Measurements from ENCODE around the gene FHL3. TPM values are rescaled to one million over a fixed set of nuclear protein-coding genes. Genes with fewer than 3 reads are reported as not detected.

FHL3 gene
- total and polyA plus RNA-seq, 2 experiments from 2014 or later, result 28.3 to 49.0 TPM

DNA sequence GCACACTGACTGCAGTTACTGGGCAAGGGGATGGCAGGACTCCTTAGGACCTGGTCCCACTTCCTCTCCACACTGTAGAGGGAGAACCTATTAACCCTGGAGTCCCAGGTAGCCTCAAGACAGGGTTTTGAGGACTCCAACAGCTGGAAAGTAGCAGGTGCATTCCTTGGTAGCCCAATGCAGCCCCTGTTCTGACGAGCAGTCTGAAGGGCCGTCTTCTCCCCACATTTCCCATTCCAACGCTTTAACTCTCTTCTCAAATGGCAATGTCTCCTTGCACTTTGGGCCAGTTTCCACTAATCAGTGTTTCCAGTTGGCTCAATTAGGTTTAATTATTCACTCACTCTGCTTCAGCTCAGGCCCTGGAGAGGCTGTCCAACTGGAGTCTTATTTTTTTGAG is 49.6 kb downstream of the FHL3 start:
- Histone ChIP-seq H3K4me1 (ENCODE audit: insufficient read depth) (no peaks in the 10 kb centered on the region), H3K27me3 (ENCODE audit: insufficient read depth) (no peaks in the 10 kb centered on the region), H3K9me2 (ENCODE audit: insufficient read depth) (no peaks in the 10 kb centered on the region), H3K27ac (ENCODE audit: low read depth) (no peak overlapping the region), H3K4me2 (no peak overlapping the region), H3K79me2 (replicated peaks; ENCODE audit: insufficient read depth) (no peaks in the 10 kb centered on the region), H4K20me1 (replicated peaks; ENCODE audit: insufficient read depth) (0 out of 2 replicates have a peak, but pooled peaks cover 2% of the 10 kb centered on the region), H3K36me3 (ENCODE audit: insufficient read depth) (peaks cover 19% of the 10 kb centered on the region), H3K4me3 (no peak overlapping the region), H2AFZ (no peak overlapping the region), H3F3A (replicated peaks; ENCODE audit: low read depth) (no peaks in the 10 kb centered on the region)
- no peak overlapping the region for H3K4me3 Mint-ChIP-seq
- H3K36me3 Mint-ChIP-seq (ENCODE audit: low read depth), result peaks cover 37% of the 10 kb centered on the region
- peaks cover 4% of the 10 kb centered on the region; the same call in 2 of the 3 replicates for H3K4me1 Mint-ChIP-seq
- peaks cover 9% of the 10 kb centered on the region for H3K27me3 Mint-ChIP-seq (ENCODE audit: insufficient read depth, low read depth, poor library complexity)
- no peaks in the 10 kb centered on the region for H3K9me3 Mint-ChIP-seq
- ATAC-seq, result peak; percentile 27; the same call in 2 of the 3 replicates
- DNase-seq (ENCODE audit: low spot score), result no peak
- H3K27ac Mint-ChIP-seq, result no peak overlapping the region
- TF ChIP-seq, protein P1, sequence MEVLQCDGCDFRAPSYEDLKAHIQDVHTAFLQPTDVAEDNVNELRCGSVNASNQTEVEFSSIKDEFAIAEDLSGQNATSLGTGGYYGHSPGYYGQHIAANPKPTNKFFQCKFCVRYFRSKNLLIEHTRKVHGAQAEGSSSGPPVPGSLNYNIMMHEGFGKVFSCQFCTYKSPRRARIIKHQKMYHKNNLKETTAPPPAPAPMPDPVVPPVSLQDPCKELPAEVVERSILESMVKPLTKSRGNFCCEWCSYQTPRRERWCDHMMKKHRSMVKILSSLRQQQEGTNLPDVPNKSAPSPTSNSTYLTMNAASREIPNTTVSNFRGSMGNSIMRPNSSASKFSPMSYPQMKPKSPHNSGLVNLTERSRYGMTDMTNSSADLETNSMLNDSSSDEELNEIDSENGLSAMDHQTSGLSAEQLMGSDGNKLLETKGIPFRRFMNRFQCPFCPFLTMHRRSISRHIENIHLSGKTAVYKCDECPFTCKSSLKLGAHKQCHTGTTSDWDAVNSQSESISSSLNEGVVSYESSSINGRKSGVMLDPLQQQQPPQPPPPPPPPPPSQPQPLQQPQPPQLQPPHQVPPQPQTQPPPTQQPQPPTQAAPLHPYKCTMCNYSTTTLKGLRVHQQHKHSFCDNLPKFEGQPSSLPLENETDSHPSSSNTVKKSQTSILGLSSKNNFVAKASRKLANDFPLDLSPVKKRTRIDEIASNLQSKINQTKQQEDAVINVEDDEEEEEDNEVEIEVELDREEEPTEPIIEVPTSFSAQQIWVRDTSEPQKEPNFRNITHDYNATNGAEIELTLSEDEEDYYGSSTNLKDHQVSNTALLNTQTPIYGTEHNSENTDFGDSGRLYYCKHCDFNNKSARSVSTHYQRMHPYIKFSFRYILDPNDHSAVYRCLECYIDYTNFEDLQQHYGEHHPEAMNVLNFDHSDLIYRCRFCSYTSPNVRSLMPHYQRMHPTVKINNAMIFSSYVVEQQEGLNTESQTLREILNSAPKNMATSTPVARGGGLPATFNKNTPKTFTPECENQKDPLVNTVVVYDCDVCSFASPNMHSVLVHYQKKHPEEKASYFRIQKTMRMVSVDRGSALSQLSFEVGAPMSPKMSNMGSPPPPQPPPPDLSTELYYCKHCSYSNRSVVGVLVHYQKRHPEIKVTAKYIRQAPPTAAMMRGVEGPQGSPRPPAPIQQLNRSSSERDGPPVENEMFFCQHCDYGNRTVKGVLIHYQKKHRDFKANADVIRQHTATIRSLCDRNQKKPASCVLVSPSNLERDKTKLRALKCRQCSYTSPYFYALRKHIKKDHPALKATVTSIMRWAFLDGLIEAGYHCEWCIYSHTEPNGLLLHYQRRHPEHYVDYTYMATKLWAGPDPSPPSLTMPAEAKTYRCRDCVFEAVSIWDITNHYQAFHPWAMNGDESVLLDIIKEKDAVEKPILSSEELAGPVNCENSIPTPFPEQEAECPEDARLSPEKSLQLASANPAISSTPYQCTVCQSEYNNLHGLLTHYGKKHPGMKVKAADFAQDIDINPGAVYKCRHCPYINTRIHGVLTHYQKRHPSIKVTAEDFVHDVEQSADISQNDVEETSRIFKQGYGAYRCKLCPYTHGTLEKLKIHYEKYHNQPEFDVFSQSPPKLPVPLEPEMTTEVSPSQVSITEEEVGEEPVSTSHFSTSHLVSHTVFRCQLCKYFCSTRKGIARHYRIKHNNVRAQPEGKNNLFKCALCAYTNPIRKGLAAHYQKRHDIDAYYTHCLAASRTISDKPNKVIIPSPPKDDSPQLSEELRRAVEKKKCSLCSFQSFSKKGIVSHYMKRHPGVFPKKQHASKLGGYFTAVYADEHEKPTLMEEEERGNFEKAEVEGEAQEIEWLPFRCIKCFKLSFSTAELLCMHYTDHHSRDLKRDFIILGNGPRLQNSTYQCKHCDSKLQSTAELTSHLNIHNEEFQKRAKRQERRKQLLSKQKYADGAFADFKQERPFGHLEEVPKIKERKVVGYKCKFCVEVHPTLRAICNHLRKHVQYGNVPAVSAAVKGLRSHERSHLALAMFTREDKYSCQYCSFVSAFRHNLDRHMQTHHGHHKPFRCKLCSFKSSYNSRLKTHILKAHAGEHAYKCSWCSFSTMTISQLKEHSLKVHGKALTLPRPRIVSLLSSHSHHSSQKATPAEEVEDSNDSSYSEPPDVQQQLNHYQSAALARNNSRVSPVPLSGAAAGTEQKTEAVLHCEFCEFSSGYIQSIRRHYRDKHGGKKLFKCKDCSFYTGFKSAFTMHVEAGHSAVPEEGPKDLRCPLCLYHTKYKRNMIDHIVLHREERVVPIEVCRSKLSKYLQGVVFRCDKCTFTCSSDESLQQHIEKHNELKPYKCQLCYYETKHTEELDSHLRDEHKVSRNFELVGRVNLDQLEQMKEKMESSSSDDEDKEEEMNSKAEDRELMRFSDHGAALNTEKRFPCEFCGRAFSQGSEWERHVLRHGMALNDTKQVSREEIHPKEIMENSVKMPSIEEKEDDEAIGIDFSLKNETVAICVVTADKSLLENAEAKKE (CRISPR knock-in tag; IDR thresholded peaks at IDR 0.05), result no peak
- TF ChIP-seq POLR2AphosphoS5 (IDR thresholded peaks at IDR 0.05; ENCODE audit: low read depth), result no peak

DNA sequence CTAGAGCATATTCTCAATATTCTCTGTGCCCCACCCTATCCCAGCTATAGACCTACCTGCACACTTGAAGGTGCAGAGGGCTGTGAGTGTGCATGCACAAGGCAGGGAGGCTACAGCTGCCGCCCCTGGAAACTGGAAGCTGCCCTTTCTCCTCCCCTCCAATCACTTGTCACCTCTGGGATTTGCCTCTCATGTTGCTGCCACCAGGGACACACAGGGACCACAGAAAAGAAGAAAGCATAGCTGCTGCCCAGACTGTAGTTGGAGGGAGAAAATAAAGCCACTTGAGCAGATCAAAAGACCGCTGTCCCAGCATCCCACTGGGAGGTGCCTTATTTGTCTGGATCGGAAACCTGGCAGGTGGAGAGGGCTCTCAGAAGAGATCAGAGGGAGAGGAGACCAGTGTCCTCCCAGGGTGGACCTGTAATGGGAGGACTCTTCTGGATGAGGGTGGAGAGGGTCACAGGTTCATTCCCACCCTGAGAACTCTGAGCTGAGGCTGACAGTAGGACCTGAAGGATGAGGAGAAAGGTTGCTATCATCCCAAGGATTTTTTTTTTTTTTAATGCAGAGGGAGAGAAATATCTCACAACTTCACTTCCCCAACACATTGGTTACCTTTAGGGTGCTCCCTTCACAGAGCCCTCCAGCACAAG is 50.9 kb downstream of the FHL3 start:
- H3K27me3 Mint-ChIP-seq (ENCODE audit: insufficient read depth, low read depth, poor library complexity), result peaks cover 9% of the 10 kb centered on the region
- Histone ChIP-seq H3K9me2 (ENCODE audit: insufficient read depth) (no peaks in the 10 kb centered on the region), H3K4me3 (no peak overlapping the region), H3K4me1 (ENCODE audit: insufficient read depth) (no peaks in the 10 kb centered on the region), H3K27me3 (ENCODE audit: insufficient read depth) (no peaks in the 10 kb centered on the region), H2AFZ (no peak overlapping the region), H3K36me3 (ENCODE audit: insufficient read depth) (peaks cover 10% of the 10 kb centered on the region), H4K20me1 (replicated peaks; ENCODE audit: insufficient read depth) (0 out of 2 replicates have a peak, but pooled peaks cover 2% of the 10 kb centered on the region), H3K79me2 (replicated peaks; ENCODE audit: insufficient read depth) (no peaks in the 10 kb centered on the region), H3K4me2 (no peak overlapping the region), H3F3A (replicated peaks; ENCODE audit: low read depth) (no peaks in the 10 kb centered on the region), H3K27ac (ENCODE audit: low read depth) (no peak overlapping the region)
- ATAC-seq, result peak; percentile 40; the same call in 2 of the 3 replicates
- no peaks in the 10 kb centered on the region for H3K9me3 Mint-ChIP-seq
- H3K4me1 Mint-ChIP-seq, result peaks cover 9% of the 10 kb centered on the region; the same call in 2 of the 3 replicates
- H3K4me3 Mint-ChIP-seq, result no peak overlapping the region
- peaks cover 26% of the 10 kb centered on the region for H3K36me3 Mint-ChIP-seq (ENCODE audit: low read depth)
- no peak overlapping the region for H3K27ac Mint-ChIP-seq
- DNase-seq (ENCODE audit: low spot score), result peak; percentile 47
- TF ChIP-seq, protein P2, sequence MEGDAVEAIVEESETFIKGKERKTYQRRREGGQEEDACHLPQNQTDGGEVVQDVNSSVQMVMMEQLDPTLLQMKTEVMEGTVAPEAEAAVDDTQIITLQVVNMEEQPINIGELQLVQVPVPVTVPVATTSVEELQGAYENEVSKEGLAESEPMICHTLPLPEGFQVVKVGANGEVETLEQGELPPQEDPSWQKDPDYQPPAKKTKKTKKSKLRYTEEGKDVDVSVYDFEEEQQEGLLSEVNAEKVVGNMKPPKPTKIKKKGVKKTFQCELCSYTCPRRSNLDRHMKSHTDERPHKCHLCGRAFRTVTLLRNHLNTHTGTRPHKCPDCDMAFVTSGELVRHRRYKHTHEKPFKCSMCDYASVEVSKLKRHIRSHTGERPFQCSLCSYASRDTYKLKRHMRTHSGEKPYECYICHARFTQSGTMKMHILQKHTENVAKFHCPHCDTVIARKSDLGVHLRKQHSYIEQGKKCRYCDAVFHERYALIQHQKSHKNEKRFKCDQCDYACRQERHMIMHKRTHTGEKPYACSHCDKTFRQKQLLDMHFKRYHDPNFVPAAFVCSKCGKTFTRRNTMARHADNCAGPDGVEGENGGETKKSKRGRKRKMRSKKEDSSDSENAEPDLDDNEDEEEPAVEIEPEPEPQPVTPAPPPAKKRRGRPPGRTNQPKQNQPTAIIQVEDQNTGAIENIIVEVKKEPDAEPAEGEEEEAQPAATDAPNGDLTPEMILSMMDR (conservative IDR thresholded peaks at IDR 0.05; ENCODE audit: low read depth in 2 of 2), result no peak
- TF ChIP-seq ZNF331 (CRISPR knock-in tag; IDR thresholded peaks at IDR 0.05; ENCODE audit: low read depth) (no peak), STAT1 (IDR thresholded peaks at IDR 0.05; ENCODE audit: unreplicated experiment) (no peak), ZNF114 (CRISPR knock-in tag; IDR thresholded peaks at IDR 0.05) (no peak)
- TF ChIP-seq, protein P3, sequence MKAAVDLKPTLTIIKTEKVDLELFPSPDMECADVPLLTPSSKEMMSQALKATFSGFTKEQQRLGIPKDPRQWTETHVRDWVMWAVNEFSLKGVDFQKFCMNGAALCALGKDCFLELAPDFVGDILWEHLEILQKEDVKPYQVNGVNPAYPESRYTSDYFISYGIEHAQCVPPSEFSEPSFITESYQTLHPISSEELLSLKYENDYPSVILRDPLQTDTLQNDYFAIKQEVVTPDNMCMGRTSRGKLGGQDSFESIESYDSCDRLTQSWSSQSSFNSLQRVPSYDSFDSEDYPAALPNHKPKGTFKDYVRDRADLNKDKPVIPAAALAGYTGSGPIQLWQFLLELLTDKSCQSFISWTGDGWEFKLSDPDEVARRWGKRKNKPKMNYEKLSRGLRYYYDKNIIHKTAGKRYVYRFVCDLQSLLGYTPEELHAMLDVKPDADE (IDR thresholded peaks at IDR 0.05), result no peak
- TF ChIP-seq, protein P4, sequence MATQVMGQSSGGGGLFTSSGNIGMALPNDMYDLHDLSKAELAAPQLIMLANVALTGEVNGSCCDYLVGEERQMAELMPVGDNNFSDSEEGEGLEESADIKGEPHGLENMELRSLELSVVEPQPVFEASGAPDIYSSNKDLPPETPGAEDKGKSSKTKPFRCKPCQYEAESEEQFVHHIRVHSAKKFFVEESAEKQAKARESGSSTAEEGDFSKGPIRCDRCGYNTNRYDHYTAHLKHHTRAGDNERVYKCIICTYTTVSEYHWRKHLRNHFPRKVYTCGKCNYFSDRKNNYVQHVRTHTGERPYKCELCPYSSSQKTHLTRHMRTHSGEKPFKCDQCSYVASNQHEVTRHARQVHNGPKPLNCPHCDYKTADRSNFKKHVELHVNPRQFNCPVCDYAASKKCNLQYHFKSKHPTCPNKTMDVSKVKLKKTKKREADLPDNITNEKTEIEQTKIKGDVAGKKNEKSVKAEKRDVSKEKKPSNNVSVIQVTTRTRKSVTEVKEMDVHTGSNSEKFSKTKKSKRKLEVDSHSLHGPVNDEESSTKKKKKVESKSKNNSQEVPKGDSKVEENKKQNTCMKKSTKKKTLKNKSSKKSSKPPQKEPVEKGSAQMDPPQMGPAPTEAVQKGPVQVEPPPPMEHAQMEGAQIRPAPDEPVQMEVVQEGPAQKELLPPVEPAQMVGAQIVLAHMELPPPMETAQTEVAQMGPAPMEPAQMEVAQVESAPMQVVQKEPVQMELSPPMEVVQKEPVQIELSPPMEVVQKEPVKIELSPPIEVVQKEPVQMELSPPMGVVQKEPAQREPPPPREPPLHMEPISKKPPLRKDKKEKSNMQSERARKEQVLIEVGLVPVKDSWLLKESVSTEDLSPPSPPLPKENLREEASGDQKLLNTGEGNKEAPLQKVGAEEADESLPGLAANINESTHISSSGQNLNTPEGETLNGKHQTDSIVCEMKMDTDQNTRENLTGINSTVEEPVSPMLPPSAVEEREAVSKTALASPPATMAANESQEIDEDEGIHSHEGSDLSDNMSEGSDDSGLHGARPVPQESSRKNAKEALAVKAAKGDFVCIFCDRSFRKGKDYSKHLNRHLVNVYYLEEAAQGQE (IDR thresholded peaks at IDR 0.05; ENCODE audit: unreplicated experiment), result no peak

Measured in GM23338 (cell line).